HG03095 (cell line): ENCODE measurements around the gene WSB1.

Experiments used
- ATAC-seq: cut with Tn5 transposase; IDR thresholded peaks from one replicate; pipeline ENCODE4 v1.9.1; 2021; ENCODE audit warnings: moderate library complexity; ENCODE audit not compliant: unreplicated experiment

WSB1 gene

DNA sequence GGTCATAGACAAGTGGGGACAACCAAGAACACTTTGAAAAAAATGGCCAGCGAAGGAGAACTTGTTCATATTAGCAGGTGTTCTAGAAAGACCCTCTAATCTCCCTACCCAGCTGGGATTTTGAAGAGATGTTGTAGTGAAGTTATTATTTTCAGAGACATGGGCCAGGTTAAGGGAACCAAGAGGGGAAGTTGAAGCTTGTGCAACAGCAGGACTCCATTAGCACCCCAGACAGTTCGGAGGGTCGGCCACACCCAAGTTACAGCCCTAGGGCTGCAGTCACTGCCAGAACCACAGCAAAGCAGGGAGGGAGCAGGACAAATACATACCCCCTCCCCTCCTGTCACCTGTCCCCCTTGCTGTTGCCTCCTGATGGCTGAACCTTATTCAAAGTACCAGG lies 42.3 kb downstream of the WSB1 start:
- ATAC-seq, result no peak

DNA sequence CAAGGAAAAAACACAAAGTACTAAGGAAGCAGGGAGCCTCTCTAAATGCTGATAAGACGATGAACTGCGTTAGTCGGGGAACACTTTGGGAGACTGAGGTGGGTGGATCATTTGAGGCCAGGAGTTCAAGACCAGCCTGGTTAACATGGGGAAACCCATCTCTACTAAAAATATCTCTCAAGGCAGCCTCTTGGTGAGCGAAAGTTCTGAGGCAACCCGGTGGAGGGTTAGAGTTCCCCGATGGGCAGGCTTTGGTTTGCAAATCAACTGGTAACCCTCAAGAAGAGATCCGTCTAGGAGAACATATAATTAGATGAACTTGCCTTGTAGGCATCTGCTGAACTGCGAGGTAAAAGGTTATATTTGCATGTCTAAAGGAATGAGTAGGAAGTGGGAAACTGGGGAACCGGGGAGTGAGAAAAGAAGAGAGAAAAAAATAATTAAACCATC lies 44.6 kb downstream of the WSB1 start:
- peak; percentile 47 for ATAC-seq

DNA sequence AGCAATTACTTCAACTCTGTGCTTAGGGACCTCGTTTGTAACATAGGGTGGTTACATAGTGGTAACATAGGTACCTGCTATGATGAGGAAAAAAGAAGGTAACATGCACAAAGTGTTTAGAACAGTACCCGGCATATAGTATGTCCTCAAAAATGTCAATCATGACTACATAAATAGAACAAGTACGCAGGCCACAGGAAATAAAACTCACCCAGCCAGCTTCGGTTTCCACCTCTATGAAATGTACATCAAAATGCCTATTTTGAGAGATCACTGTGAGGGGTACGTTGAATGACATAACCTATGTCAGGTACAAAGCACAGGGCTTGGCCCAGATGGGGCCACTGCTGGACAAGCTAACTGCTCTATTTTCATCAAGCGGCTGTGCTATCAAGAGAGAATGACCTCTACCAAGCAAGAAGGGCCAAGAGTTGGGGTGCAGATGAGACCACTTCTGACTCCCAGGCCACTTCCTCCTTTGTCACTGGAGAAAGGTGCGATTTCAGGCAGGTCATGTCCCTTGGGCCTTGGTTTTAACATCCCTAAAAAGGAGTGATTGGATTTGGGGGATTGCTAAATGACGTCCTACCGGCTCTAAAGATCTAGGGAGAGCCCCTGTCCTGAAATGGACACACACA lies 45.4 kb downstream of the WSB1 start:
- peak; percentile 47 for ATAC-seq

DNA sequence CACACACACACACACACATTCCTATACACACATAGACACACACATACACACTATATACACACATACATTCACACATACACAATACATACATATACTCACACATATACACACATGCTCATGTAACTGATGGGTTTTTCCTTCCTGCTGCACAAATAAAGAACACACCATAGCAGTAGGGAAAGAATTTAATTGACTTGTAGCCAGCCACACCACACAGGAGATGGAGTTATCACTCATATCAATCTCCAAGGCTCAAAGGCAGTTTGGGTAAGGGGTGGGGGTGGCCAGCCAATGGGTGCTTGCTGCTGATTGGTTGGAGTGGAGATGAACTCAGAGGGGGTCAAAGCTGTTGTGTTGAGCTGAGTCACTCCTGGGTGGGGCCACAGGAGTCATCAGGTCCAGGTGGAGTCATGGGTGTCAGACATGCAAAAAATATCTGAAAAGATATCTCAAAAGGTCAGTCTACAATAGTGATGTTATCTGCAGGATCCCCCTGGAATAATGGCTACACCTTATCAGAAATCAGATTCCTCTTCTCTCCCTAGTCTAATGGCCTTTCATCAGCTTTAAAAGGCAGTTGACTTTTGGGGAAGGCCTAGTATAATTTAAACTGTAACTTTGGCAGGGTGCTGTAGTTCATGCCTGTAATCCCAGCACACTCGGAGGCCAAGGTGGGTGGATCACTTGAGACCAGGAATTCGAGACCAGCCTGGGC lies 46.1 kb downstream of the WSB1 start:
- no peak for ATAC-seq

DNA sequence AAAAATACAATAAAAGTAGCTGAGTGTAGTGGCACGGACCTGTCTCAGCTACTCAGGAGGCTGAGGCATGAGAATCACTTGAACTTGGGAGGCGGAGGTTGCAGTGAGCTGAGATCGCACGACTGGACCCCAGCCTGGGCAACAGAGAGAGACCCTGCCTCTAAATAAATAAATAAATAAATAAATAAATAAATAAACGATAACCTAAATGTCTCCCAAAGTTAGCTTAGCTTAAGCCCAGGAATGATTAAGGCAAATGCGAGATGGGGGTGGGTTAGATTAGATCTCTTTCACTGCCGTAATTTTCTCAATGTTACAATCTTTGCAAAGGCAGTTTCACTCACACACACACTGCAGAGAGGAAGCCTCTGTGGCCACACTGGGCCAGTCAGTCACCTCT lies 46.7 kb downstream of the WSB1 start:
- no peak for ATAC-seq

DNA sequence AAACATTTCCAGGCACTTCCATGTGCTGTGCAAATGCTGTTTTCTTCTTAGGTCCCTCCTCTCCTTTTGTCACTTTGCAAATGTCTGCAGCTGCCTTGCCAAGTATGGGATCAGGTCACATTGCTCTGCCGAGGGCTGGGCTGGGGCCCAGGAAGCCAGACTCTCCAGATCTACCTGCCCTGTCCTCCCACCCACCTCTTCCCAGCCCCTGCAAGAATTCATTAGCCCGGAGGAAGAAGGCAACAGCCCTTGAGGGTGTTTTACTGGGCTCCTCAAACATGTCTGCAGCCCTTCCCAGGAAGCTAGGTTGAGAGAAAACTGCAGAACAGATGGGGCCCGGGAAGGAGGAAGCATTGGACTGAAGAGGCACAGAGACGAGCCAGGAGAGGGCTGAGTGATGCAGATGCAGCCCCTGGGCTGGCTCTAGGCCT lies 47.1 kb downstream of the WSB1 start:
- no peak for ATAC-seq

DNA sequence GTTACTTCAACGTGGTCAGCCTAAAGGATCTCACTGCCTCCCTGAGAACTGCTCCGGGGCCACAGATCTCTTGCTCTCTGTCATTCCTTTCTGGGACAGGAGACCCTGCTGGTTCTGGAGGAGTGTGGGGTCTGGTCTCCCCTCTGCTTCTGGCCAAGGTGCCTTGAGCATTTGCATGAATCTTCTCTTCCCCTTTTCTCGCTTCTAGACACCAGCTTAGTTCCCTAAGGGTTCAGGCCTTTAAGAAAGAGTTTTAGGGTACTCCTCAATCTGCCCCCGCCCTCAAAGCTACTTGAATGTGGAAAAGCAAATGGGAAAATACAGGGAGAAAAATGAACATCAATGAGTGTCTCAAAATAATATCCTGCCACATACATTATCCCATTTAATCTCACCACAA lies 48.1 kb downstream of the WSB1 start:
- no peak for ATAC-seq

DNA sequence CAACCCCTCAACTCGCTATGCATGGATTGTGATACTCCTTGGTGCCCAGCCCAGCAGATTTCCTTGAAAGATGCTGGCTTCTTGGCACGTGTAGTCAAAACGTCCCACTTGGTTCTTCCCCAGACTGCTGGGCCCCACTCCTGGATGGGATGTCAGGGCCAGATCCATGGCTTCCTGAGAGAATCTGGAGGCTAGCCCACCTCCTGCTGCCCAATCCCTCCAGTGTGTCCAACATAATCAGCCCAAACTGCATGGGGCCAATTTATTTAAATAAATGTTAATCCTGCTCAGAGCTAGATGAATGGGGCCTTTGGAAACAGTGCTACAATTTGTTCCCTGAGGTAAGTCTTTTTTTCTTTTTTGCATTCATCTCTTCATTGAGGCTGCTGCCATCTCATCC lies 49.4 kb downstream of the WSB1 start:
- ATAC-seq, result no peak

DNA sequence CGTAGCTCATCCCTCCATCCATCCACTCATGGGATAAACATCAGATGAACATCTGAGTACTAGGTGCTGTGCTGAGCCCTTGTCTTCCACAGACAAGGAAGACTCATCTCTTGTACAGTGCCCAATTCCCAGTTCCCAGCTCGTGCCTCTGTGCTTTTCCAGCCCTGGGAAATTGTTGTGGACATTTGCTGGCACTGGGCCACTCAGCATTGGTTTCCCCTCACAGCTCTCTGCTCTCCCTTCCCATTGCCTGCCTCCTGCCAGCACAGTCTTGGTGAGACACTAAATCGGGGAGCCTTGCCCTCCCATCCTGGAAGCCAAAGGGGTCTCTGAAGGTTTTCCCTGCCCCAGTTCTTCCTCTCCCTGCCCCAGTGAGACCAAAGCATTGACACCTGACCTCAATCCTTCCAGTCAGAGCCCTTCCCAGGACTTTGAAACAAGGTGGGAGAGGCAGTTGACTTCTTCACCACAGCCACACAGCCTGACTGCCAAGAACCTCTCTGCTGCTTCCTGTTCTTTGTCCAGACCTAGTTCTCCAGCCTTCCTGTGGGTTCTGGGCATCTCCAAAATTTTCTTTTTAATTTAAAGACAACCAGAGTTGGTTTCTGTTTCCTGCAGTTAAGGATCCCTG lies 50.2 kb downstream of the WSB1 start:
- ATAC-seq, result no peak

DNA sequence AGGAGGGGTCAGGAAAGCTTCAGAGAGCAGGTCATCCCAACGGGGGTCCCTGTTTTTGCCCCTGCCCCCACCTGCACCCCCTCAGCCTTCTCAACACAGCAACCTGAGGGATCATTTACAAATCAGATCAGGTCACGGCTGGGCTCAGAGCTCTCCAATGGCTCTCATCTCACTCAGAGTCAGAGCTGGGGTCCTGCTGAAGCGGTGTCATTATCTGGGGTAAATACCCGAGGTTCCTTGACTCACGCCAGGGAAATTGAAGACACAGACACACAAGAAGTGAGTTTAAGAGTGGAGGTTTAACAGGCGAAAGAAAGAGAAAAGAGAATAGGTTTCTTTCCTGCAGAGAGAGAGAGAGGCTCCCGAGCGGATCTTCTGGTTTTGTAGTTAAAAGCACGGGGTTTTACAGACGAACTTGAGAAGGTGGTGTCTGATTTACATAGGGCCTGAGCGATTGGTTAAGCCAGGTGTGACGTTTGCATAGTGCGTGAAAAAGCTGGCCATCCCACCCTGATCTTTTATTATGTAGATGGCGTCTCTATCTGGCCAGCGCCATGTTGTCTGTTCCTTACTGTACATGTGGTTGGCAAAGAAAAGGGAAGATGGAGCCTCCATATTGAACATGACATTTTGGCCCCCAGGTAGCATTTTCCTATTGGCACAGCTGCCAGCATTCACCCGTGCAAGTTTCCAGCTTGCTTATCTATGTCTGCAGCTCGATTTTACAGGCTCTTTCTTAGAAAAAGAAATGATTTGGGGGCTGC lies 51.4 kb downstream of the WSB1 start:
- no peak for ATAC-seq

DNA sequence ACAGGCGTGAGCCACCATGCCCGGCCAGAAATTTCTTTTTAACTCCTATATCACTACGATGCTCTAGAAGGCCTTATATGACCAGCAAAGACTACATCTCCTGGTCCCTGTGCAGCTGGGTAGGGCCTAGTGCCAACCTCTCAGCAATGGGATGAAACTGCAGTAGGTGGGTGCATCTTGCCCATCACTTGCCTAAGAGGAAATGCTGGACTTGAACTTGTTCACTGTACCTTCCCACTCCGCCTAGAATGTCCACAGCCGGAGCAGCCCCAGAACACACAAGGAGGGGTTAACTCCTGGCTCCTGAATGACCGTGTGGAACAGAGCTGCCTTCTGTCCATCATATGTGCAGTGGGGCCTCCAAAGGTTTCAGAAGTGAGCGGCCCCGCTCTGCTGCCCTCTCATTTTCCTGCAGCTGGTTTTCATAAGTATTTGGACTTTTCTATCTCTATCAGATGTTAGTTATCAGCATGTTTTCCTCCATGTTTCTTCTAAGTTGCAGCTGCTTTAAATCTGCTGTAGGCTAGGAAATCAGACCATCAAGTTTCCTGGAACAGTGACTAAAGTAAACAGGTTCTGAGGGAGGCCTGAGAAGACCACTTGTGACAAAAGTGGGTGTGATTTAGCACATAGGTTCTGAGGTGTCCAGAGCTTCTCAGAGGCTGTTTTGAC lies 52.5 kb downstream of the WSB1 start:
- no peak for ATAC-seq

DNA sequence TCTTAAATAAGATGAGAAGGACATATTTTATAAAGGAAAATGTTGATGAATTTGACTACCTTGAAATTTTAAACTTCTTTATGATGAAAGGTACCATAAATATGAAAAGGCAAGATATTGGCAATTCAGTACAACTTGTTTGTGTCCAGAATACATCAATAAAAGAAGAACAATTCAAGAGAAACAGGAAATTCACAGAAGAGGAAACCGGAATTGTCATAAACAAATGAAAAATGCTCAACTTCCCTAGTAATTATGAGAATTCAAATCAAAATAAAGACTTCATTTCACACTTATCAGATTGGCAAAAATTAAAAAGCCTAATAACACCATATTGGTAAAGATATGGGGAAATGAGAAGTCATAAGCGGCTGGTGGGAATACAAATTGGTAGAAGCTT lies 54.3 kb downstream of the WSB1 start:
- no peak for ATAC-seq

DNA sequence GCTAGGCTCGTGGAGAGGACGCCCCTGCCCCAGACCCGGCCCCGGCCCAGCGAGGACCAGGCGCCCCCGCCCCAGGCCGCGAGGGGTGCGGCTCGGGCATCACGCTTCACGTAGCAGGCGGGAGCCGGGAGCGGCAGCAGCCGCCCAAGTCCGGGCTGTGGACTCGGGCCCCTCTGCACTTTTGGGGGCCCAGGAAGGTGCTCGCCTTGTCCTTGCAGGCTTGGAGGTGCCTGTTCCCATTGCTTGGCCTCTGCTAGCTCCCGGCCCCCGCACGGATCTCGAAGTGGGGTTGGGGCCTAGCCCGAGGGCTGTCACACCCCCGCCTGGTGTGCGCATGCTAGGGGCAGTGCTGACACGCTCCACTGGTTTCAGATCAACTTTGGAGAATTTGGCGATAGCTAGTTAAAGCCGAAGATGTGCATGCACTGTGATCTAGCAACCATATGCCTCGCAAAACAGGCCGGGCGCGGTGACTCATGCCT lies 55.7 kb downstream of the WSB1 start:
- no peak for ATAC-seq

DNA sequence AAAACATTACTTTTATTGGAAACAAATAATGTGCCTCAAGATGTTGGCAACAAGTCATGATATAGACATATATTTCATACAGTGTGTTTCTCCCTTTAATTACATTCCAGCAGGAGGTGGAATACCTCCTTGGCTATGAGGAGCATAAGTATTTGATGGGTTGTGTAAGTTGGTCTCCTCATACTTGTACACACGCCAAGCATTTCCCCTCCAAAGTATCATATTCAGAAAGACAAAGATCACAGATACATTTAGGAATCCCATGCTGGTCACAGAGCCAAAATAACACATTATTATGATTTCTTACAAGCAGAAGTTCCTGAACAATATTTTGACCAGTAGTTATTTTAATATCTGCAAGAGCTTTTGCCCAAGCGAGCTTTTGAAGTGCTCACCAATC lies 57.8 kb downstream of the WSB1 start:
- ATAC-seq, result no peak

DNA sequence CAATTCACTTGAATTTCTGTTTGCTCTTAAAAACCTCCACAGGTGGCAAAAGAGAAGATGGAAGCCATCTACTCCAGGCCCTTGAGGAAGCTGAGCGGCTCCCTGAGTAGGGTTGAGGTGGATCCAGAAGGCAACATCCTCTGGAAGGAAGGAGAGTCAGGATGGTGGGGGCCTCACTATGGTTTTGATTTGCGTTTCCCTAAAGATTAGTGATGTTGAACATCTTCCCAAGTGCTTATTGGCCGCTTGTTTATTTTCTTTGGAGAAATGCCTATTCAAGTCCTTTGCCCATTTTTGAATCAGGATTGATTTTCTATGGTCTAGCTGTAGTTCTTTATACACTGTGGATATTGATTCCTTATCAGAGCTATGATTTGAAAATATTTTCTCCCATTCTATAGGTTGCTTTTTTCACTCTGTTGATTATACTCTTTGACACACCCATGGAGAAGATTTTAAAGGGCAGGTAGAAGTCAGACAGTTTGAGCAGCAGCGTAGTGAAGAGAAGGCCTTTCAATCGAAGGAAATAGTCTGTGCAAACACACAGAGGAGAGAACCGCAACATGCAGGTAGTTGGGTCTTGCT lies 58.6 kb downstream of the WSB1 start:
- ATAC-seq, result no peak

DNA sequence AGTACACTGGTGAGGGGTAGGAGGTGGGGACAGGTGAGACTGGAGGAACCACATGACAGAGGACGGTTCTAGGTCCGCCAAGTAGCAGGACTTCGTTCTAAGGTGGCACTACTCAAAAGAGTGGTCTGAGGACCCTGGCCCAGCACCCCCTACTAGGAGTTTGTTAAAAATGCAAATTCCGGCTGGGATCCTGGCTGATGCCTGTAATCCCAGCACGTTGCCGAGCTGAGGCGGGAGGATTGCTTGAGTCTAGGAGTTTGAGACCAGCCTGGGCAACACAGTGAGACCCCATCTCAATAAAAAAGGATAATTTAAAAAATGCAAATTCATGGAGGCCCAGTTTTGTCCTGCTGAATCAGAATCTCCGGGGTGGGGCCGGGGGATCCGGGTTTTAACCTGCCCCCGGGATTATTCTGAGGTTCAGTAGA lies 59.1 kb downstream of the WSB1 start:
- no peak for ATAC-seq

DNA sequence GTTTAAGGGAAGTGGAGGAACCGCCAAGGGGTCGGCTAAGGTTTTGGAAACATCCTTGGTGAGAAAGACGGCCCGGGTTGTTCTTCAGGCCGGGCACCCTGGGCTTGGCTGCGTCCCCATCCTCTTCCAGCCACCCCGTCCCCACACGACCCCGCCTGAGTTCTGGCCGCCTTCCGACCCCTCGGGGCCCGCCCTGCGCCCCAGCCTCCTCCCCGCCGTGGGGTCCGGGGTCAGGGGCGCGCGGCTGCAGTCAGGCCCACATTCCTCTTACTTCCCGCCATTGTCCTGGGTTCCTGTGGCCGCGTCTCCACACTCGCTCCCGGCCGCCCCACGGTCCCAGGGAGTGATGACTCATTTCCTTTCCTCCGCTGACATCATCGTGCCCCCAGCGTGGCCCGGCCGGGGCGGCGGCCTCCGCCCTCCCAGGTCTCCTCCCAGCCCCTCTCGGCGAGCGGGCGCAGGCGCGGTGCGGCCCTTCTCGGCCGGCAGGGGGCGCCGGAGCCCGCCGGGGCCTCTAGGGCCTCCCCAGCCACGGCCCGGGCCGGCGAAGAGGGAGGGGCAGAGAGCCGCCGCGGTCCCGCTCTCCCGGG lies 59.6 kb downstream of the WSB1 start:
- peak; percentile 76 for ATAC-seq

DNA sequence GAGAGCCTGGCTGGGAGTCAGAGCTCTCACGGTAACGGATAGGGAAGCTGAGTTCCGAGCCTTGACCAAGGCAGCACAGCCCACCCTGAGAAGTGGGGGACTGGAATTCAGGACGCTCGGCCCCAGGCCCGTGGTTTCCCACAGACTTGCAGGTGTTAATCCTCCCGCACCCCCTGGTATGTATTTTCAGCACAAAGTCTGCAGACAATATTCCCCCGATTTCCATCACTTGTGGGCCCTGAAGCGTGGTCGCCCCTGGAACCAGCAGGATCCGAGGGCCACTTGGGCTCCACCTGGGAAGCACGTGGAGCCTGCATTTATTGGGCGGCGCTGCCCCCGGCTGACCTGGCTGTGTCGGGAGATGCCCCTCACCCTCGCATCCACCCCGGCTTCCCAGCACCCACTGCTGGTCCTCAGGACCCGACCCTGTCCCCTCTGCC lies 60.2 kb downstream of the WSB1 start:
- no peak for ATAC-seq

DNA sequence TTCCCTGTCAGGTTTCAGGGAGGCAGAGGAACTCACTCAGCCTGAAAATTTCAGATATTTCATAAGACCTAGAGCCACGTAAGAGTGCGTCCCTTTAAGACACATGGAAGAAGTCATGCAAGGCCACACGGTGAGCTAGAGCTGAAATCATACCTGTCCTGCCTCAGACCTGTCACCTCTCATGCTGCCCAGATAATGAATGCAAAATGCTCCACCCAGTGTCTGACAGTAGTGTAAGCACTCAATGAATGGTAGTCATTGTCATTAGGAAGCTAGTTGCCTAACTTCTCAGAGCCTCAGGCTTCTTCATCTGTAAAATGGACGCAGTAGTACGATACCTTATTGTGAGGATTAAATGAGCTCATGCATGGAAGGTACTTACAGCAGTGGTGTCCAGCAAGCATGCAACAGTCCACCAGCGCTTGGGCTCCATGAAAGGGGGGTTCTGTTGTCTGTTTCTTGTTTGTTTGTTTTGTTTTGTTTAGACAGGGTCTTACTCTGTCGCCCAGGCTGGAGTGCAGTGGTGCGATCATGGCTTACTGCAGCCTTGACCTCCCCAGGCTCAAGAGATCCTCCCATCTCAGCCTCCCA lies 60.7 kb downstream of the WSB1 start:
- ATAC-seq, result no peak

DNA sequence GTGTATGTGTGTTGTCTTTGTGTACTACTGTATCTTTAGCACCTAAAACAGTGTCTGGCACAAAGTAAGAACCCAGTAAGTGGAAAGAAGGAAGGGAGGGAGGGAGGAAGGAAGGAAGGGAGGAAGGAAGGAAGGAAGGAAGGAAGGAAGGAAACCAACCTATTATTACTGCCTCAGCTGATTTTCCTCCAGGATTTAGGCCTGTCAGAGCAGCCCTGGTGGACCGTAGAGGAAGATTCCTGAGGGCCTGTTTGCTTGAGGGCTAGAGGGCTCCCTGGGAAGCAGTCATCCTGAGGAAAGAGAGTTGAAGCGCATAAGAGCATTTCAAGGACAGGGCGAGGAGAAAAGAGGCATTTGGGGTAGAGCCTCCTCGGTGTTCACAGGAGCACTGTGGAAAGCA lies 61.5 kb downstream of the WSB1 start:
- no peak for ATAC-seq
